Measurements from ENCODE around the gene AKR1A1. TPM values are rescaled to one million over a fixed set of nuclear protein-coding genes. Genes with fewer than 3 reads are reported as not detected.

AKR1A1 gene
- 100 to 1,000 TPM in 1 of 9 donors, 10 to 100 TPM in 8; 28.0 to 148 (median 42.6) TPM for total RNA-seq
- 10 to 100 TPM; 45.8 to 77.7 TPM for polyA plus RNA-seq
- long read RNA-seq, donor 1, transcript AKR1A1-202 (10 exons, 1,818 nt): minor isoform, 9 of 34 reads
- long read RNA-seq, donor 1, transcript AKR1A1-201 (9 exons, 1,166 nt): major isoform, 15 of 34 reads
- long read RNA-seq, donor 1, partial matches to known transcripts: 2 of 34 reads
- long read RNA-seq, donor 1, other reads (novel, unspliced or antisense): 4 of 34 reads
- long read RNA-seq, donor 2, transcript AKR1A1-214 (10 exons, 1,360 nt): minor isoform, 14 of 112 reads
- long read RNA-seq, donor 2, transcript AKR1A1-202 (10 exons, 1,818 nt): minor isoform, 36 of 112 reads
- long read RNA-seq, donor 2, transcript AKR1A1-201 (9 exons, 1,166 nt): major isoform, 41 of 112 reads
- long read RNA-seq, donor 2, partial matches to known transcripts: 7 of 112 reads
- long read RNA-seq, donor 2, other reads (novel, unspliced or antisense): 12 of 112 reads
- long read RNA-seq, donor 3, transcript AKR1A1-202 (10 exons, 1,818 nt): major isoform, 8 of 26 reads
- long read RNA-seq, donor 3, transcript AKR1A1-214 (10 exons, 1,360 nt): minor isoform, 7 of 26 reads
- long read RNA-seq, donor 3, transcript AKR1A1-201 (9 exons, 1,166 nt): minor isoform, 7 of 26 reads
- long read RNA-seq, donor 3, partial matches to known transcripts: 2 of 26 reads
- long read RNA-seq, donor 3, other reads (novel, unspliced or antisense): 2 of 26 reads

GRCh38 chr1:45550401-45551351 lies at the start of gene AKR1A1:
Gene AKR1A1 (plus strand): TSS chr1:45550826. CDS start chr1:45561795, 10,969 bp downstream.
- intact Hi-C loops (cut with DNase I): loop anchor here in 4 of 10 donors (1.0 to 5.0 kb wide), 4 partner anchors 28 to 33 kb away; partner anchors contain the start of gene PRDX1 (in 2 of the 4)
- no peaks in the 10 kb centered on the region for H3K27me3 ChIP-seq
- no peaks in the 10 kb centered on the region for H3K9me3 ChIP-seq
- peaks cover 0 to 33% (median 3%) of the 10 kb centered on the region in 9 donors for H3K36me3 ChIP-seq
- H3K4me3 ChIP-seq: peak within 1 kb of the TSS; percentile 34 to 87 (median 74)
- WGBS, 4 donors: 1% methylated on average over 39 to 47 of the region's 47 CpGs
- peak within 1 kb of the TSS; percentile 64 to 94 (median 87) for H3K27ac ChIP-seq
- peak; percentile 96 to 99 (median 98) for ATAC-seq
- TF ChIP-seq CTCF (IDR thresholded peaks at IDR 0.05): no peak
- peak in 1 of 2 donors; percentile 48 for TF ChIP-seq POLR2A (IDR thresholded peaks at IDR 0.05)
- peak; percentile 85 to 93 (median 90) for DNase-seq
- H3K4me1 ChIP-seq: peaks cover 0 to 32% (median 14%) of the 10 kb centered on the region in 12 donors

GRCh38 chr1:45501505-45501859 lies 49.1 kb upstream of the AKR1A1 start:
- TF ChIP-seq CTCF (IDR thresholded peaks at IDR 0.05) (no peak), POLR2A (IDR thresholded peaks at IDR 0.05) (no peak)
- no peaks in the 10 kb centered on the region for H3K9me3 ChIP-seq
- no peaks in the 10 kb centered on the region for H3K27me3 ChIP-seq
- intact Hi-C loops (cut with DNase I): loop anchor here in 1 of 10 donors (10.0 kb wide), 1 partner anchor 767 kb away; the partner anchor contains the start of genes KIF2C and RNU5D-1
- peaks cover 0 to 26% (median 14%) of the 10 kb centered on the region in 12 donors for H3K4me1 ChIP-seq
- ATAC-seq: no peak
- no peak overlapping the region for H3K4me3 ChIP-seq
- WGBS, 4 donors: 82 to 92% (median 90%) methylated on average over 2 of the region's 2 CpGs
- H3K27ac ChIP-seq: peak overlapping the region in 1 of 12 donors; percentile 71
- H3K36me3 ChIP-seq: peaks cover 0 to 5% (median 0%) of the 10 kb centered on the region in 9 donors
- no peak for DNase-seq

- Histone ChIP-seq H3K4me3 (no peak overlapping the region), H3K27ac (no peak overlapping the region), H3K36me3 (peaks cover 0 to 17% (median 5%) of the 10 kb centered on the region in 9 donors), H3K4me1 (peaks cover 4 to 32% (median 18%) of the 10 kb centered on the region in 12 donors), H3K9me3 (no peaks in the 10 kb centered on the region), H3K27me3 (no peaks in the 10 kb centered on the region)
- intact Hi-C loops (cut with DNase I): loop anchor here in 1 of 10 donors (10.0 kb wide), 1 partner anchor 769 kb away; the partner anchor contains the start of genes KIF2C and RNU5D-1
- no peak for ATAC-seq
- DNase-seq: no peak
- TF ChIP-seq POLR2A (IDR thresholded peaks at IDR 0.05) (no peak), CTCF (IDR thresholded peaks at IDR 0.05) (no peak)
- 93 to 96% (median 95%) methylated on average over 14 of the region's 14 CpGs for WGBS, 4 donors
These were observed 46.9 kb upstream of the AKR1A1 start for GRCh38 chr1:45503462-45504360.
